ENCODE results near the gene TLDC2. TPM values are rescaled to one million over a fixed set of nuclear protein-coding genes. Genes with fewer than 3 reads are reported as not detected.
A peak's percentile ranks its signal among the peaks of the same experiment; 100 is the strongest.

Gene TLDC2
- total and polyA plus RNA-seq, 2 experiments from 2014 or later = 0.24 to 0.32 TPM

DNA sequence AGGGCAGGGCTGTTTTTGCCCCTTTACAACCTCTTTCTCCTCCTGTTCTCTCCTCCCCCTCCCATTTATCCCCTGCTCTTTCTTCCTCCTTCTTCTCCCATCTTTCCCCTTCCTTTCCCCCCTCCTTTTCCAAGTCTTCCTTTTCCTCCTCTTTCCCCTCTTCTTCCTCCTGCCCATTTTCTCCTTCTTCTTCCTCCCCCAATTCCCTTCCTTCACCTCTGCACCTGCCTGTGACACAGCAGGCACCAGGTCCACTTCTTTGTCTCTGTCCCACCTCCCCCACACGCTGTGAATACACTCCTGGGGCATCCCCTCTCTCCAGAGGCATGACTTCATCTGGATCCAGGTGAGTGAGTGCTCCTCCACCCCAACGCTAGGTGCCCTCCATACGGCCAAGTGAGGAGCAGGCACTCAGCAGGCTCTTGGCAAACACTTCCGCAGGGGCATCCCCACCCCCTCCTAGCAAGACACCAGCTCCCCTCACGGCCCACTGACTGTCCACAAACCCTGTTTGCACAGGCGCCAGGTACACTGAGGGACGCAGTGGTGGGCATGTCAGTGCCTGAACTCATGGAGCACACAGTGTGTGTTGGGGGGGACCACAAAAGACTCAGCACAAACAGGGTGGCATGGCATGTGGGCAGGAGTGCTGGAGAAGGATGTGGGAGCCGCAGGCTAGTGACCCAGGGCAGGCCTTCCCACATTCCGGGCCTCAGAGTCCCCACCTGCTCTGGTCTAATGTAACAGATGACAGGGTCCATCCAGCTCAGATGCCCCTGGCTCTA, 10.7 kb upstream of the TLDC2 start:
- Histone ChIP-seq H3K4me2 (ENCODE audit: unreplicated experiment) (no peak overlapping the region), H3K9me3 (ENCODE audit: low read depth) (no peaks in the 10 kb centered on the region), H3K4me3 (no peak overlapping the region), H4K20me1 (ENCODE audit: insufficient read depth) (no peaks in the 10 kb centered on the region), H3K4me1 (ENCODE audit: insufficient read depth) (peaks cover 12% of the 10 kb centered on the region), H3K27ac (no peak overlapping the region), H2AFZ (no peak overlapping the region), H3K27me3 (replicated peaks; ENCODE audit: insufficient read depth) (no peaks in the 10 kb centered on the region), H3K36me3 (ENCODE audit: low read depth) (no peaks in the 10 kb centered on the region), H3F3A (ENCODE audit: insufficient read depth) (peaks cover 19% of the 10 kb centered on the region), H3K79me2 (ENCODE audit: insufficient read depth) (peaks cover 23% of the 10 kb centered on the region), H3K9me2 (ENCODE audit: insufficient read depth) (no peaks in the 10 kb centered on the region), H3K9ac (no peak overlapping the region)
- in situ Hi-C loops (cut with MboI) = no loop called here
- WGBS, 2 experiments (ENCODE audit: low coverage in 1 of 2, low lambda C conversion rate in 2 of 2, missing lambda C conversion rate in 2 of 2) = 93 to 99% methylated on average over 9 of the region's 9 CpGs
- DNase-seq = no peak
- TF ChIP-seq EZH2 (IDR thresholded peaks at IDR 0.05; ENCODE audit: insufficient read depth, poor library complexity, severe bottlenecking) = no peak
- no peak for TF ChIP-seq EZH2phosphoT487 (IDR thresholded peaks at IDR 0.05; ENCODE audit: insufficient read depth, low read depth)

DNA sequence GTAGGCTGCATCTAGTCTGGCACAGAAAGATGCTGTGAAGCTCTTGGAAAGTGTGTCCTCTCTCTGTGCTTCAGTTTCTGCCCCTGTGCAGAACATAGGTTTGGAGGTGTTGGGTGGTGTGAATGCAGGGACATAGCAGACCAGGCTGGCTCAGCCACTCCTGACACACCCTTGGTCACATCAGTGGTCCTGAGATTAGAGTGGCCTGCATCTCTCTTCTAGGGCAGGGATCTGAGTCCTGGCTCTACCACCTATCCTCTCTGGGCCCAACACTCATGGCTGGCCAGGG, 10.1 kb upstream of the TLDC2 start:
- in situ Hi-C loops (cut with MboI) = no loop called here

DNA sequence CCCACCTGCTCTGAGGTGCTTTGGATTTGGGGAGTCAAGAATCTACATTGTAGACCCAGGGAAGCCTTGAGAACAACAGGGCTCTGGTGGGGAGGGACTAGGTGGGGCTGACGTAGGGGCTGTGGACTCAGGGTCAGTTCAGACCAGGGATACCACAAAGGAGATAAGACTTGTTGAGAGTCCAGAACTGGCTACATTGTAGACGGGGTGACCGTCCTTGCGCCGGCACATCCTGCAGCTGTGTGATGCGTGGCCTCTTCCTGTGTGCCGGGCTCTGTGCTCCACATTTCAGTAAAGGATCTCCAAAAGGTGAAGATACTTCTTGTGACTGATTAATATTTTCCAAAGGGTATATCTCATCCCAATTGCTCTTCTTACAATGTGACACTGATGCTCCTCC, 9.8 kb upstream of the TLDC2 start:
- Histone ChIP-seq H3K4me1 (ENCODE audit: insufficient read depth) (peaks cover 10% of the 10 kb centered on the region), H3K4me3 (no peak overlapping the region), H2AFZ (no peak overlapping the region), H3F3A (ENCODE audit: insufficient read depth) (peaks cover 19% of the 10 kb centered on the region), H3K9me2 (ENCODE audit: insufficient read depth) (no peaks in the 10 kb centered on the region), H3K27ac (peak overlapping the region; percentile 11), H3K27me3 (replicated peaks; ENCODE audit: insufficient read depth) (no peaks in the 10 kb centered on the region), H3K79me2 (ENCODE audit: insufficient read depth) (peaks cover 14% of the 10 kb centered on the region), H3K36me3 (ENCODE audit: low read depth) (no peaks in the 10 kb centered on the region), H3K9ac (no peak overlapping the region), H4K20me1 (ENCODE audit: insufficient read depth) (no peaks in the 10 kb centered on the region), H3K4me2 (ENCODE audit: unreplicated experiment) (no peak overlapping the region), H3K9me3 (ENCODE audit: low read depth) (no peaks in the 10 kb centered on the region)
- no peak for DNase-seq
- TF ChIP-seq EZH2 (IDR thresholded peaks at IDR 0.05; ENCODE audit: insufficient read depth, poor library complexity, severe bottlenecking) (no peak), EZH2phosphoT487 (IDR thresholded peaks at IDR 0.05; ENCODE audit: insufficient read depth, low read depth) (no peak)
- in situ Hi-C loops (cut with MboI) = no loop called here
- WGBS, 2 experiments (ENCODE audit: low coverage in 1 of 2, low lambda C conversion rate in 2 of 2, missing lambda C conversion rate in 2 of 2) = 95 to 99% methylated on average over 7 of the region's 7 CpGs

More for the DNA sequence above, 10.1 kb upstream of the TLDC2 start:
- H2AFZ ChIP-seq = no peak overlapping the region
- no peaks in the 10 kb centered on the region for H3K9me3 ChIP-seq (ENCODE audit: low read depth)
- TF ChIP-seq EZH2phosphoT487 (IDR thresholded peaks at IDR 0.05; ENCODE audit: insufficient read depth, low read depth) = no peak
- TF ChIP-seq EZH2 (IDR thresholded peaks at IDR 0.05; ENCODE audit: insufficient read depth, poor library complexity, severe bottlenecking) = no peak
- peaks cover 19% of the 10 kb centered on the region for H3F3A ChIP-seq (ENCODE audit: insufficient read depth)
- no peak overlapping the region for H3K4me3 ChIP-seq
- H3K9me2 ChIP-seq (ENCODE audit: insufficient read depth) = no peaks in the 10 kb centered on the region
- H4K20me1 ChIP-seq (ENCODE audit: insufficient read depth) = no peaks in the 10 kb centered on the region
- peaks cover 12% of the 10 kb centered on the region for H3K4me1 ChIP-seq (ENCODE audit: insufficient read depth)
- DNase-seq = no peak
- no peak overlapping the region for H3K4me2 ChIP-seq (ENCODE audit: unreplicated experiment)
- no peak overlapping the region for H3K27ac ChIP-seq
- H3K36me3 ChIP-seq (ENCODE audit: low read depth) = no peaks in the 10 kb centered on the region
- no peak overlapping the region for H3K9ac ChIP-seq
- peaks cover 17% of the 10 kb centered on the region for H3K79me2 ChIP-seq (ENCODE audit: insufficient read depth)
- no peaks in the 10 kb centered on the region for H3K27me3 ChIP-seq (replicated peaks; ENCODE audit: insufficient read depth)

DNA sequence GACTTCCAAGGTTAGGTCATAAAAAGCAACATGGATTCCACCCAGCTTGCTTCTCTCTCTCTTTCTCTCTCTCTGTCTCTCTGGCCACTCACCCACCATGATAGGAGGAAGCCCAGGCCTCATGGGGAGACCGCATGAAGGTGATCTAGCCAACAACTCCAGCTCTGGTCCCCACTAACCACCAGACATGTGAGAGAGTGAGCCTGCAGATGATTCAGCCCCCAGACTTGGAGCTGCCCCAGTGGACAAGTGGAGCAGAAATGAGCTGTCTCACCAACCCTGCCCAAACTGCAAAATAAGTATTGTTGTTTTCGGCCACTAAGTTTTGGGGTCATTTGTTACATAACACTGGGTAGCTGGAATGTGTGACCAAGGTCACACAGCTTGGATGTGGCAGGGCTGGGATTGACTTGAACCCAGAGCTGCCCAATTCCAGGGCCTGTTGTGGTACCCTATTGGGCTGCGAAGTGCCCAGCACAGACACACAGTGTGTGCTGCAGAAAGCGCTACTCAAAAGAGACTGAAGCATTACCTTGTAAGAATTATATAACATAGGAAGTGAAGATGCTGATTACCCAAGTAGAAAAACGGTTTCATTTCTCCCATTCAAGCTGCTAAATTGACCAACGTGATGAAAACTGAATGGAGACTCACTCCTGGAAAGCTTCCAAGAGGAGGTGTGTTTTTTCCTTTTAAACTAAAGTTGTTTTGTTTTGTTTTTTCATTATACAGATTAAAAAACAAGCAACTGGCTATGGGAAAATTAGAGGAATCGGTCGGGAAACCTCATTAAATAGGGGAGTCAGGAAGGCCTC, 9.1 kb upstream of the TLDC2 start:
- WGBS, 2 experiments (ENCODE audit: low coverage in 1 of 2, low lambda C conversion rate in 2 of 2, missing lambda C conversion rate in 2 of 2) = 41 to 43% methylated on average over 8 of the region's 8 CpGs
- peak; percentile 89 for DNase-seq

More for the DNA sequence above, 9.1 kb upstream of the TLDC2 start:
- no peaks in the 10 kb centered on the region for H3K27me3 ChIP-seq (replicated peaks; ENCODE audit: insufficient read depth)
- no peaks in the 10 kb centered on the region for H3K36me3 ChIP-seq (ENCODE audit: low read depth)
- peaks cover 19% of the 10 kb centered on the region for H3F3A ChIP-seq (ENCODE audit: insufficient read depth)
- no peaks in the 10 kb centered on the region for H3K9me2 ChIP-seq (ENCODE audit: insufficient read depth)
- H3K4me1 ChIP-seq (ENCODE audit: insufficient read depth) = peaks cover 7% of the 10 kb centered on the region; the same call in 1 of the 2 replicates
- no peak overlapping the region for H3K4me2 ChIP-seq (ENCODE audit: unreplicated experiment)
- no peaks in the 10 kb centered on the region for H3K9me3 ChIP-seq (ENCODE audit: low read depth)
- TF ChIP-seq EZH2phosphoT487 (IDR thresholded peaks at IDR 0.05; ENCODE audit: insufficient read depth, low read depth) = no peak
- no peak for TF ChIP-seq EZH2 (IDR thresholded peaks at IDR 0.05; ENCODE audit: insufficient read depth, poor library complexity, severe bottlenecking)
- H3K4me3 ChIP-seq = no peak overlapping the region
- no peak overlapping the region for H3K9ac ChIP-seq
- no peaks in the 10 kb centered on the region for H4K20me1 ChIP-seq (ENCODE audit: insufficient read depth)
- H3K27ac ChIP-seq = peak overlapping the region; percentile 11
- no peak overlapping the region for H2AFZ ChIP-seq
- peaks cover 7% of the 10 kb centered on the region for H3K79me2 ChIP-seq (ENCODE audit: insufficient read depth)
- in situ Hi-C loops (cut with MboI) = no loop called here

Measured in GM23248 (cell line).